Panc1 (cell line): ENCODE data around the gene EOLA2. TPM values are rescaled to one million over a fixed set of nuclear protein-coding genes. Genes with fewer than 3 reads are reported as not detected.

Experiments used
- ATAC-seq: fragments of 200-7000 bp; cut with Tn5 transposase; 2 replicates; pipeline ENCODE4 v1.9.1; 2020; ENCODE audit warnings: mild to moderate bottlenecking, moderate library complexity
- BruUV-seq: library from RNA; stranded (reverse); fragments of 400-500 nt; replicated peaks from 2 replicates; lab custom pipeline; 2021; lab: Mats Ljungman, UMichigan
- CTCF ChIA-PET: fragments of 300-600 bp; sonication (Branson Sonifier 250); formaldehyde crosslinking; loops from one replicate; lab custom pipeline; 2022; ENCODE audit warnings: antibody characterized with exemption; lab: Charles Lee
- POLR2A ChIA-PET: fragments of 300-600 bp; sonication (Branson Sonifier 250); formaldehyde crosslinking; loops from one replicate; lab custom pipeline; 2022; ENCODE audit warnings: antibody characterized with exemption; lab: Charles Lee
- DNase-seq: peaks from one replicate; pipeline ENCODE4 v3.0.0-alpha.2; 2010; ENCODE audit warnings: low read depth, low spot score
- H3K27ac ChIP-seq: 2 replicates; pipeline ENCODE4 v1.5.1; 2011; ENCODE audit warnings: mild to moderate bottlenecking, low read length, inconsistent platforms
- H3K27me3 ChIP-seq: fragments of 200-500 bp; sonication (Bioruptor generic); 2 replicates; pipeline ENCODE4 v1.6.0; 2014; ENCODE audit warnings: low read length, inconsistent platforms; ENCODE audit not compliant: control insufficient read depth, insufficient read depth
- H3K36me3 ChIP-seq: fragments of 200-500 bp; sonication (Bioruptor generic); 2 replicates; pipeline ENCODE4 v1.5.1; 2014; ENCODE audit warnings: inconsistent platforms, mild to moderate bottlenecking, low read length, moderate library complexity; ENCODE audit not compliant: control insufficient read depth, insufficient read depth
- H3K4me1 ChIP-seq: 2 replicates; pipeline ENCODE4 v1.5.1; 2011; ENCODE audit warnings: inconsistent platforms, mild to moderate bottlenecking, low read length, moderate library complexity; ENCODE audit not compliant: control insufficient read depth, insufficient read depth
- H3K4me3 ChIP-seq, 2 experiments: 2 replicates each; pipeline ENCODE4 v1.5.1; 2011 to 2012; ENCODE audit warnings: low read depth in 2 of 2, low read length in 2 of 2, mild to moderate bottlenecking in 2 of 2, inconsistent platforms in 1 of 2, moderate library complexity in 1 of 2
- H3K9me3 ChIP-seq: fragments of 200-500 bp; sonication (Bioruptor generic); 2 replicates; pipeline ENCODE4 v1.5.1; 2014; ENCODE audit warnings: low read depth, mild to moderate bottlenecking, inconsistent platforms, low read length, moderate library complexity; ENCODE audit not compliant: control insufficient read depth, insufficient read depth
- POLR2AphosphoS5 ChIP-seq: IDR thresholded peaks from 2 replicates; pipeline ENCODE4 v1.6.1; 2012; ENCODE audit warnings: mild to moderate bottlenecking, low read depth, low read length, moderate library complexity
- SIN3A ChIP-seq: IDR thresholded peaks from 2 replicates; pipeline ENCODE4 v1.6.1; 2012; ENCODE audit warnings: low read depth, mild to moderate bottlenecking, low read length, moderate library complexity, borderline replicate concordance; ENCODE audit not compliant: insufficient read depth
- TCF7L2 ChIP-seq: IDR thresholded peaks from 2 replicates; pipeline ENCODE4 v1.6.1; 2011; ENCODE audit warnings: mild to moderate bottlenecking, low read depth, low read length, inconsistent platforms
- in situ Hi-C: cut with HindIII; loops from 2 replicates; pipeline ENCODE4 v1.10.0; 2016; ENCODE audit warnings: low sequenced_read_pairs, low pct_unique_long_range_greater_than_20kb
- intact Hi-C: fragments of 100-400 bp; cut with micrococcal nuclease; formaldehyde crosslinking; loops from one replicate; pipeline ENCODE4 v1.10.0; 2022; ENCODE audit not compliant: unreplicated experiment
- total RNA-seq: library from RNA; stranded (reverse); gene quantifications from one replicate; pipeline ENCODE4 v1.2.1, GENCODE V29; 2021; ENCODE audit not compliant: unreplicated experiment
- TF ChIP-seq, protein P1 (sequence below), 2 experiments: IDR thresholded peaks; 2 replicates each; pipeline ENCODE4 v1.6.1; 2011 to 2012; ENCODE audit warnings: low read depth in 2 of 2, control low read depth in 1 of 2, low read length in 1 of 2, mild to moderate bottlenecking in 1 of 2, moderate library complexity in 1 of 2; ENCODE audit not compliant: insufficient read depth in 1 of 2
- TF ChIP-seq, protein P2 (sequence below): fragments of 450-650 bp; IDR thresholded peaks from 2 replicates; pipeline ENCODE4 v1.5.1; 2017; ENCODE audit warnings: mild to moderate bottlenecking

Gene EOLA2
- total RNA-seq, 1 experiment from 2014 or later = 75.0 TPM

GRCh38 chrX:149984411-149984810 is 46.1 kb upstream of the EOLA2 start:
- in situ Hi-C loops (no loop called here), intact Hi-C loops (no loop called here)
- H3K36me3 ChIP-seq = no peaks in the 10 kb centered on the region
- no peak for DNase-seq
- no peaks in the 10 kb centered on the region for H3K9me3 ChIP-seq
- no TSS peak for BruUV-seq
- no peaks in the 10 kb centered on the region for H3K27me3 ChIP-seq
- H3K27ac ChIP-seq = no peak overlapping the region
- ChIA-PET POLR2A (no interaction called here), CTCF (no interaction called here)
- no peaks in the 10 kb centered on the region for H3K4me1 ChIP-seq
- TF ChIP-seq, protein P1, sequence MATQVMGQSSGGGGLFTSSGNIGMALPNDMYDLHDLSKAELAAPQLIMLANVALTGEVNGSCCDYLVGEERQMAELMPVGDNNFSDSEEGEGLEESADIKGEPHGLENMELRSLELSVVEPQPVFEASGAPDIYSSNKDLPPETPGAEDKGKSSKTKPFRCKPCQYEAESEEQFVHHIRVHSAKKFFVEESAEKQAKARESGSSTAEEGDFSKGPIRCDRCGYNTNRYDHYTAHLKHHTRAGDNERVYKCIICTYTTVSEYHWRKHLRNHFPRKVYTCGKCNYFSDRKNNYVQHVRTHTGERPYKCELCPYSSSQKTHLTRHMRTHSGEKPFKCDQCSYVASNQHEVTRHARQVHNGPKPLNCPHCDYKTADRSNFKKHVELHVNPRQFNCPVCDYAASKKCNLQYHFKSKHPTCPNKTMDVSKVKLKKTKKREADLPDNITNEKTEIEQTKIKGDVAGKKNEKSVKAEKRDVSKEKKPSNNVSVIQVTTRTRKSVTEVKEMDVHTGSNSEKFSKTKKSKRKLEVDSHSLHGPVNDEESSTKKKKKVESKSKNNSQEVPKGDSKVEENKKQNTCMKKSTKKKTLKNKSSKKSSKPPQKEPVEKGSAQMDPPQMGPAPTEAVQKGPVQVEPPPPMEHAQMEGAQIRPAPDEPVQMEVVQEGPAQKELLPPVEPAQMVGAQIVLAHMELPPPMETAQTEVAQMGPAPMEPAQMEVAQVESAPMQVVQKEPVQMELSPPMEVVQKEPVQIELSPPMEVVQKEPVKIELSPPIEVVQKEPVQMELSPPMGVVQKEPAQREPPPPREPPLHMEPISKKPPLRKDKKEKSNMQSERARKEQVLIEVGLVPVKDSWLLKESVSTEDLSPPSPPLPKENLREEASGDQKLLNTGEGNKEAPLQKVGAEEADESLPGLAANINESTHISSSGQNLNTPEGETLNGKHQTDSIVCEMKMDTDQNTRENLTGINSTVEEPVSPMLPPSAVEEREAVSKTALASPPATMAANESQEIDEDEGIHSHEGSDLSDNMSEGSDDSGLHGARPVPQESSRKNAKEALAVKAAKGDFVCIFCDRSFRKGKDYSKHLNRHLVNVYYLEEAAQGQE (IDR thresholded peaks at IDR 0.05; ENCODE audit: insufficient read depth in 1 of 2, low read depth in 2 of 2, low read length in 1 of 2) = no peak
- TF ChIP-seq POLR2AphosphoS5 (no peak), TCF7L2 (no peak)
- ATAC-seq = no peak
- H3K4me3 ChIP-seq = no peak overlapping the region

GRCh38 chrX:149982310-149982709 is 44.0 kb upstream of the EOLA2 start:
- Histone ChIP-seq H3K9me3 (no peaks in the 10 kb centered on the region), H3K27ac (no peak overlapping the region), H3K27me3 (no peaks in the 10 kb centered on the region), H3K4me1 (no peaks in the 10 kb centered on the region), H3K4me3 (no peak overlapping the region), H3K36me3 (no peaks in the 10 kb centered on the region)
- no peak for DNase-seq
- intact Hi-C loops = no loop called here
- no TSS peak for BruUV-seq
- in situ Hi-C loops = no loop called here
- no peak for ATAC-seq
- POLR2A ChIA-PET = no interaction called here
- TF ChIP-seq, protein P1 (IDR thresholded peaks at IDR 0.05; ENCODE audit: insufficient read depth in 1 of 2, low read depth in 2 of 2, low read length in 1 of 2) = no peak
- TF ChIP-seq, protein P2, sequence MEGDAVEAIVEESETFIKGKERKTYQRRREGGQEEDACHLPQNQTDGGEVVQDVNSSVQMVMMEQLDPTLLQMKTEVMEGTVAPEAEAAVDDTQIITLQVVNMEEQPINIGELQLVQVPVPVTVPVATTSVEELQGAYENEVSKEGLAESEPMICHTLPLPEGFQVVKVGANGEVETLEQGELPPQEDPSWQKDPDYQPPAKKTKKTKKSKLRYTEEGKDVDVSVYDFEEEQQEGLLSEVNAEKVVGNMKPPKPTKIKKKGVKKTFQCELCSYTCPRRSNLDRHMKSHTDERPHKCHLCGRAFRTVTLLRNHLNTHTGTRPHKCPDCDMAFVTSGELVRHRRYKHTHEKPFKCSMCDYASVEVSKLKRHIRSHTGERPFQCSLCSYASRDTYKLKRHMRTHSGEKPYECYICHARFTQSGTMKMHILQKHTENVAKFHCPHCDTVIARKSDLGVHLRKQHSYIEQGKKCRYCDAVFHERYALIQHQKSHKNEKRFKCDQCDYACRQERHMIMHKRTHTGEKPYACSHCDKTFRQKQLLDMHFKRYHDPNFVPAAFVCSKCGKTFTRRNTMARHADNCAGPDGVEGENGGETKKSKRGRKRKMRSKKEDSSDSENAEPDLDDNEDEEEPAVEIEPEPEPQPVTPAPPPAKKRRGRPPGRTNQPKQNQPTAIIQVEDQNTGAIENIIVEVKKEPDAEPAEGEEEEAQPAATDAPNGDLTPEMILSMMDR = no peak
- TF ChIP-seq SIN3A (no peak), POLR2AphosphoS5 (no peak), TCF7L2 (no peak)
- CTCF ChIA-PET = no interaction called here
